IMR-90 (cell line): ENCODE results near the gene FOLH1. TPM values are rescaled to one million over a fixed set of nuclear protein-coding genes. Genes with fewer than 3 reads are reported as not detected.
"Not testable (repeated sequence)": the region's sequence is repeated elsewhere in the genome, so short reads cannot be mapped to it uniquely, and the experiment has no call there.

Experiments
- ATAC-seq: fragments of 200-7000 bp; cut with Tn5 transposase; 2 replicates; pipeline ENCODE4 v1.9.1; 2020; ENCODE audit warnings: low read depth, mild to moderate bottlenecking, moderate library complexity
- BruUV-seq: library from RNA; stranded (reverse); fragments of 400-500 nt; replicated peaks from 2 replicates; lab custom pipeline; 2021; lab: Mats Ljungman, UMichigan
- CTCF ChIA-PET: fragments of 300-600 bp; formaldehyde crosslinking; extraction: SDS; loops from one replicate; lab custom pipeline; 2021; ENCODE audit warnings: antibody characterized with exemption; lab: Yijun Ruan, JAX
- POLR2A ChIA-PET: fragments of 300-600 bp; sonication (Branson Sonifier 250); formaldehyde crosslinking; loops from one replicate; lab custom pipeline; 2022; ENCODE audit warnings: antibody characterized with exemption; ENCODE audit not compliant: unreplicated experiment; lab: Charles Lee
- DNase-seq: peaks from one replicate; pipeline ENCODE4 v3.0.0; 2013
- H2AFZ ChIP-seq: replicated peaks from 2 replicates; pipeline ENCODE3; 2013; ENCODE audit warnings: low read length, mild to moderate bottlenecking; ENCODE audit not compliant: poor library complexity
- H2AK5ac ChIP-seq: 2 replicates; pipeline ENCODE4 v1.6.1; 2013; ENCODE audit warnings: low read depth, low read length, inconsistent platforms
- H2AK9ac ChIP-seq: replicated peaks from 2 replicates; pipeline ENCODE3; 2013; ENCODE audit warnings: mild to moderate bottlenecking, low read depth, low read length, moderate library complexity; ENCODE audit not compliant: poor library complexity
- H2BK120ac ChIP-seq: 2 replicates; pipeline ENCODE4 v1.6.1; 2013; ENCODE audit warnings: low read depth, low read length, inconsistent platforms
- H2BK15ac ChIP-seq: 3 replicates; pipeline ENCODE4 v1.6.1; 2013; ENCODE audit warnings: low read depth, low read length, inconsistent platforms
- H2BK20ac ChIP-seq: 2 replicates; pipeline ENCODE4 v1.6.1; 2013; ENCODE audit warnings: low read depth, mild to moderate bottlenecking, inconsistent platforms, low read length, moderate library complexity
- H2BK5ac ChIP-seq: 2 replicates; pipeline ENCODE4 v1.6.1; 2013; ENCODE audit warnings: mild to moderate bottlenecking, low read depth, low read length, inconsistent platforms; ENCODE audit not compliant: poor library complexity, severe bottlenecking
- H3K14ac ChIP-seq: replicated peaks from 2 replicates; pipeline ENCODE4 v1.6.1; 2013; ENCODE audit warnings: low read depth, low read length, inconsistent platforms
- H3K18ac ChIP-seq: 2 replicates; pipeline ENCODE4 v1.6.1; 2013; ENCODE audit warnings: low read depth, low read length, control low read depth
- H3K23ac ChIP-seq: 2 replicates; pipeline ENCODE4 v1.6.1; 2013; ENCODE audit warnings: low read depth, low read length, inconsistent platforms
- H3K27ac ChIP-seq: 2 replicates; pipeline ENCODE4 v1.5.1; 2013; ENCODE audit warnings: mild to moderate bottlenecking, control low read depth, low read length; ENCODE audit not compliant: insufficient read depth
- H3K27me3 ChIP-seq: 2 replicates; pipeline ENCODE4 v1.6.1; 2013; ENCODE audit warnings: low read length; ENCODE audit not compliant: control insufficient read depth, insufficient read depth
- H3K36me3 ChIP-seq: 2 replicates; pipeline ENCODE4 v1.6.1; 2013; ENCODE audit warnings: low read length, mixed read lengths; ENCODE audit not compliant: control insufficient read depth, insufficient read depth
- H3K4ac ChIP-seq: 2 replicates; pipeline ENCODE4 v1.6.1; 2013; ENCODE audit warnings: low read depth, low read length, inconsistent platforms
- H3K4me1 ChIP-seq: 2 replicates; pipeline ENCODE4 v1.6.1; 2013; ENCODE audit warnings: low read length, mixed read lengths; ENCODE audit not compliant: control insufficient read depth, insufficient read depth
- H3K4me2 ChIP-seq: 2 replicates; pipeline ENCODE4 v1.6.1; 2013; ENCODE audit warnings: low read depth, mild to moderate bottlenecking, control low read depth, low read length, moderate library complexity
- H3K4me3 ChIP-seq: 2 replicates; pipeline ENCODE4 v1.5.1; 2013; ENCODE audit warnings: low read depth, mild to moderate bottlenecking, control low read depth, low read length, moderate library complexity; ENCODE audit not compliant: insufficient read depth
- H3K56ac ChIP-seq: 2 replicates; pipeline ENCODE4 v1.6.1; 2013; ENCODE audit warnings: low read length, inconsistent platforms; ENCODE audit not compliant: insufficient read depth; ENCODE audit errors: extremely low read depth
- H3K79me1 ChIP-seq, 2 experiments: 2 replicates each; pipeline ENCODE4 v1.6.1; 2013; ENCODE audit warnings: low read length in 2 of 2, inconsistent platforms in 1 of 2, low read depth in 1 of 2
- H3K9ac ChIP-seq: 2 replicates; pipeline ENCODE4 v1.6.1; 2013; ENCODE audit warnings: low read depth, low read length, control low read depth
- H3K9me1 ChIP-seq: 2 replicates; pipeline ENCODE4 v1.6.1; 2013; ENCODE audit warnings: low read length, inconsistent platforms; ENCODE audit not compliant: insufficient read depth
- H3K9me3 ChIP-seq: 2 replicates; pipeline ENCODE4 v1.6.1; 2013; ENCODE audit warnings: low read length; ENCODE audit not compliant: control insufficient read depth, insufficient read depth
- H4K20me1 ChIP-seq: 2 replicates; pipeline ENCODE4 v1.6.1; 2013; ENCODE audit warnings: low read length, inconsistent platforms; ENCODE audit not compliant: insufficient read depth
- H4K5ac ChIP-seq: 2 replicates; pipeline ENCODE4 v1.6.1; 2013; ENCODE audit warnings: mild to moderate bottlenecking, low read depth, low read length, control low read depth
- H4K8ac ChIP-seq, 2 experiments: 2 replicates each; pipeline ENCODE4 v1.6.1; 2013; ENCODE audit warnings: low read depth in 2 of 2, low read length in 2 of 2, control low read depth in 1 of 2, inconsistent platforms in 1 of 2
- H4K91ac ChIP-seq: 2 replicates; pipeline ENCODE4 v1.6.1; 2013; ENCODE audit warnings: low read depth, low read length, inconsistent platforms; ENCODE audit not compliant: insufficient read depth
- WGBS, 2 experiments: methylation state at CpG; one replicate each; pipeline versions ENCODE4 v1.1.5 to v1.1.7; 2013; ENCODE audit warnings: missing lambda C conversion rate in 2 of 2; ENCODE audit not compliant: insufficient read length in 1 of 2; ENCODE audit errors: extremely low coverage in 2 of 2; 5-methylcytosine and 5-hydroxymethylcytosine counted together
- dilution Hi-C: fragments of 300-500 bp; cut with HindIII; formaldehyde crosslinking; loops from one replicate; pipeline ENCODE4 v1.14.3; 2018; ENCODE audit warnings: low sequenced_read_pairs; ENCODE audit not compliant: unreplicated experiment
- in situ Hi-C: fragments of 300-500 bp; cut with MboI; formaldehyde crosslinking; loops from 3 replicates; pipeline ENCODE4 v1.14.3; 2019; ENCODE audit warnings: low sequenced_read_pairs, inconsistent platforms, mixed read lengths
- intact Hi-C: fragments of 100-400 bp; cut with micrococcal nuclease; formaldehyde crosslinking; loops from 2 replicates; pipeline ENCODE4 v1.10.0; 2022
- polyA plus RNA-seq, 3 experiments: library from polyadenylated mRNA; depleted of rRNA; stranded (reverse); fragments of >200 nt; gene quantifications; 2 replicates each; pipeline ENCODE4 v1.2.3, GENCODE V29; 2012; ENCODE audit warnings: low replicate concordance in 1 of 3
- total RNA-seq: library from RNA; depleted of rRNA; stranded (reverse); fragments of >200 nt; gene quantifications from 2 replicates; pipeline ENCODE4 v1.2.3, GENCODE V29; 2012

The FOLH1 gene
- total and polyA plus RNA-seq, 2 of the 4 experiments (the other 2 are of a cell fraction), result not detected

- H3K27me3 ChIP-seq, H2AK5ac ChIP-seq, H3K4me2 ChIP-seq, H2BK20ac ChIP-seq, BruUV-seq, H3K14ac ChIP-seq, H4K5ac ChIP-seq, H3K27ac ChIP-seq, CTCF ChIA-PET, H3K9ac ChIP-seq, dilution Hi-C loops, H3K9me1 ChIP-seq, H3K56ac ChIP-seq, H2BK120ac ChIP-seq, DNase-seq, H2BK15ac ChIP-seq, ATAC-seq, H4K8ac ChIP-seq, H3K4me1 ChIP-seq, in situ Hi-C loops, H3K36me3 ChIP-seq, H3K79me1 ChIP-seq, H3K9me3 ChIP-seq, H4K20me1 ChIP-seq, H3K4me3 ChIP-seq, H2AK9ac ChIP-seq, H3K23ac ChIP-seq, H4K91ac ChIP-seq, H3K18ac ChIP-seq, H2BK5ac ChIP-seq, H3K4ac ChIP-seq, H2AFZ ChIP-seq, POLR2A ChIA-PET, intact Hi-C loops: not testable (repeated sequence)
- WGBS, 2 experiments, result 40% methylated on average over 1 of the region's 5 CpGs; no CpG with 5 or more reads in 1 of the 2 experiments
Observed at GRCh38 chr11:49233019-49233418, 24.6 kb upstream of the FOLH1 start.

- ATAC-seq, H3K4me2 ChIP-seq, H3K14ac ChIP-seq, H2BK20ac ChIP-seq, CTCF ChIA-PET, H2BK120ac ChIP-seq, H2AK9ac ChIP-seq, H4K5ac ChIP-seq, H2AFZ ChIP-seq, H3K4me3 ChIP-seq, H3K27ac ChIP-seq, H2BK15ac ChIP-seq, in situ Hi-C loops, dilution Hi-C loops, H3K27me3 ChIP-seq, DNase-seq, H3K9me1 ChIP-seq, H3K9me3 ChIP-seq, H3K56ac ChIP-seq, H3K4me1 ChIP-seq, intact Hi-C loops, H3K36me3 ChIP-seq, H2BK5ac ChIP-seq, H3K18ac ChIP-seq, BruUV-seq, H4K8ac ChIP-seq, H4K20me1 ChIP-seq, POLR2A ChIA-PET, H4K91ac ChIP-seq, H3K9ac ChIP-seq, H3K23ac ChIP-seq, H2AK5ac ChIP-seq, H3K4ac ChIP-seq, H3K79me1 ChIP-seq: not testable (repeated sequence)
- WGBS, 2 experiments, result no CpG with 5 or more reads among the region's 3 CpGs
Observed at GRCh38 chr11:49231725-49232124, 23.3 kb upstream of the FOLH1 start.
